ENCODE measurements around the gene E2F6. TPM values are rescaled to one million over a fixed set of nuclear protein-coding genes. Genes with fewer than 3 reads are reported as not detected.

Gene E2F6
- total and polyA plus RNA-seq, 2 of the 4 experiments (the other 2 are of a cell fraction): 8.2 to 10.9 TPM

DNA sequence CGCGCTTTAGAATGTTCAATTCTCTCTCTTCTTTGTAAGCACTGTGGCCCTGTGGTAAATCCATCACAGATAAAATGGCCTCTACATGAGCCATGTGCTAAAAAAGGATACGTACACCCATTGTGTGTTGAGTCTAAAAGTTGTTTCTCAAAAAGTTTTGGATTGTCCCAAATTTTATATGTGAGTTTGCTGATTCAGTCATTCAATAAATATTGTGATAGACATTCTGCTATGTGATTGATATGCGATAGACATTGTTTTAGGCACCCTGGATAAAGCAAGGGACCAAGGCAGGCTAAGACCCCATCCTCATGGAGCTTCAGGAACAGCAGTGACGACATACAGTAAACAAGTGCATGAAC lies 53.5 kb downstream of the E2F6 start (continued):
- TF ChIP-seq BHLHE40 (IDR thresholded peaks at IDR 0.05; ENCODE audit: low read depth, low read length) (no peak), NFE2L2 (IDR thresholded peaks at IDR 0.05; ENCODE audit: low read depth, low read length) (no peak), FOS (IDR thresholded peaks at IDR 0.05; ENCODE audit: low read depth, low read length) (no peak), SMC3 (IDR thresholded peaks at IDR 0.05; ENCODE audit: low read depth, low read length) (no peak), MAFK (IDR thresholded peaks at IDR 0.05; ENCODE audit: low read depth, low read length) (no peak), RFX5 (IDR thresholded peaks at IDR 0.05; ENCODE audit: low read depth, low read length) (no peak)
